Skeletal muscle tissue (tissue), 4 donors: Measurements from ENCODE around the gene CYP2B6. TPM values are rescaled to one million over a fixed set of nuclear protein-coding genes. Genes with fewer than 3 reads are reported as not detected.
"Not testable (repeated sequence)": the region's sequence is repeated elsewhere in the genome, so short reads cannot be mapped to it uniquely, and the experiment has no call there.

ENCODE experiments used
- H3K27ac ChIP-seq: one replicate; pipeline ENCODE4 v1.7.0; 2013; ENCODE audit warnings: mild to moderate bottlenecking, low read depth, low read length, inconsistent platforms
- H3K27me3 ChIP-seq, 3 donors: one replicate each; pipeline ENCODE4 v1.7.0; 2013; ENCODE audit warnings: low read length in 3 of 3; ENCODE audit not compliant: control insufficient read depth in 3 of 3, insufficient read depth in 3 of 3
- H3K36me3 ChIP-seq, 3 donors: one replicate each; pipeline ENCODE4 v1.7.0; 2013; ENCODE audit warnings: low read length in 3 of 3; ENCODE audit not compliant: control insufficient read depth in 3 of 3, insufficient read depth in 3 of 3
- H3K4me1 ChIP-seq, 3 donors: one replicate each; pipeline ENCODE4 v1.7.0; 2013; ENCODE audit warnings: low read length in 3 of 3, mild to moderate bottlenecking in 3 of 3; ENCODE audit not compliant: control insufficient read depth in 3 of 3, insufficient read depth in 3 of 3
- H3K4me3 ChIP-seq, 3 donors: one replicate each; pipeline ENCODE4 v1.7.0; 2013; ENCODE audit warnings: low read length in 3 of 3
- H3K9ac ChIP-seq, 3 donors: one replicate each; pipeline ENCODE4 v1.7.0; 2013; ENCODE audit warnings: low read length in 3 of 3, mild to moderate bottlenecking in 3 of 3, moderate library complexity in 2 of 3, low read depth in 1 of 3
- H3K9me3 ChIP-seq, 3 donors: one replicate each; pipeline ENCODE4 v1.7.0; 2013; ENCODE audit warnings: low read length in 3 of 3; ENCODE audit not compliant: control insufficient read depth in 3 of 3
- total RNA-seq: library from RNA; depleted of rRNA; stranded (reverse); fragments of >200 nt; gene quantifications from one replicate; pipeline ENCODE4 v1.2.3, GENCODE V29; 2014
- donor health status: Osteomylitis.

The CYP2B6 gene
- total RNA-seq, 1 donor from 2014 or later, result not detected

- not testable (repeated sequence) for H3K4me1 ChIP-seq, H3K27ac ChIP-seq, H3K27me3 ChIP-seq, H3K9ac ChIP-seq, H3K36me3 ChIP-seq, H3K9me3 ChIP-seq, H3K4me3 ChIP-seq
Measured at GRCh38 chr19:41003656-41004055, 12.6 kb downstream of the CYP2B6 start.

GRCh38 chr19:41009700-41010235 is 18.7 kb downstream of the CYP2B6 start:
- H3K36me3 ChIP-seq, result no peaks in the 10 kb centered on the region
- H3K27me3 ChIP-seq, result peaks cover 0 to 14% (median 3%) of the 10 kb centered on the region in 3 donors
- no peaks in the 10 kb centered on the region for H3K4me1 ChIP-seq
- H3K27ac ChIP-seq, result no peak overlapping the region
- peaks cover 0 to 2% (median 0%) of the 10 kb centered on the region in 3 donors for H3K9me3 ChIP-seq
- no peak overlapping the region for H3K9ac ChIP-seq
- no peak overlapping the region for H3K4me3 ChIP-seq

DNA sequence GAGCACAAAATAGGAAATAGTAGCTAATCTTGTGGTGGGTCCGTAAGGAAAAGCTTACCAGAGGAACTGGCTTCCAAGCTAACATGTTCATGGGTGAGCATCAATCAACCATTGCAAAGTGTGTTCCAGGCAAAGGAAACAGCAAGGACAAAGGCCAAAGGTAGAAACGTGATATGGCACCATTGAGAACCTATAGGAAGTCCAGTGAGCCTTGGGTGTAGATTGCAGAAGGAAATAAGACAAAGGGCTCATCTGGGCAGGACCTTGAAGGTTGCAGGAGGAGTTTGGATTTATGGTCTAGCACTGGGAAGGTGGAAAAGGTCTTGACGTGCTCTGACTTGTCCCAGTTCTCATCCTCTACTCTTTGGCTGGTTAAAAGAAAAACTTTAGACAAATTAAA is 22.3 kb downstream of the CYP2B6 start:
- no peaks in the 10 kb centered on the region for H3K4me1 ChIP-seq
- H3K27me3 ChIP-seq, result peaks cover 0 to 14% (median 3%) of the 10 kb centered on the region in 3 donors
- H3K4me3 ChIP-seq, result no peak overlapping the region
- peaks cover 0 to 2% (median 0%) of the 10 kb centered on the region in 3 donors for H3K9me3 ChIP-seq
- H3K27ac ChIP-seq, result no peak overlapping the region
- H3K36me3 ChIP-seq, result no peaks in the 10 kb centered on the region
- H3K9ac ChIP-seq, result no peak overlapping the region

DNA sequence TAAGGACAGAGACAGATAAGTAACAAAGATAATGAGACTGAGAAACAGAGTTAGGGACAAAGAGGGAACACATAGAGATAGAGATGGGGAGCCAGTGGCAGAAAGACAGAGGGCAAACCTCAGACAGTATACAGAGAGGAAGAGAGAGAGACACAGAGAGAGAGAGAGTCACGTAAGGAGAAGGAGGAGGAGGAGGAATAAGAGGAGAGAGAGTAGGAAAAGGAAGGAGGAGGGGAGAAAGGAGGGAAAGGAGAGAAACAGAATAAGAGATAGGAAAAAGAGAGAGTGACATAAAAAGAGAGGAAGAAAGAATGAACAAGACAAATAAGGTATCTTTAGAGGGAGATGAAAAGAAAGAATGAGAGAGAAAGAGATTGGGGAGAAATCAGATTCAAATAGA is 23.6 kb downstream of the CYP2B6 start:
- H3K9me3 ChIP-seq, result peaks cover 0 to 2% (median 0%) of the 10 kb centered on the region in 3 donors

GRCh38 chr19:41016488-41017071 is 25.5 kb downstream of the CYP2B6 start:
- Histone ChIP-seq H3K9me3 (no peaks in the 10 kb centered on the region), H3K4me1 (no peaks in the 10 kb centered on the region), H3K4me3 (no peak overlapping the region), H3K9ac (no peak overlapping the region), H3K36me3 (no peaks in the 10 kb centered on the region), H3K27ac (no peak overlapping the region), H3K27me3 (peaks cover 0 to 7% (median 5%) of the 10 kb centered on the region in 3 donors)

More for the DNA sequence above, 23.6 kb downstream of the CYP2B6 start:
- Histone ChIP-seq H3K4me3 (no peak overlapping the region), H3K9ac (no peak overlapping the region), H3K4me1 (no peaks in the 10 kb centered on the region), H3K36me3 (no peaks in the 10 kb centered on the region), H3K27me3 (peaks cover 0 to 14% (median 7%) of the 10 kb centered on the region in 3 donors), H3K27ac (no peak overlapping the region)

DNA sequence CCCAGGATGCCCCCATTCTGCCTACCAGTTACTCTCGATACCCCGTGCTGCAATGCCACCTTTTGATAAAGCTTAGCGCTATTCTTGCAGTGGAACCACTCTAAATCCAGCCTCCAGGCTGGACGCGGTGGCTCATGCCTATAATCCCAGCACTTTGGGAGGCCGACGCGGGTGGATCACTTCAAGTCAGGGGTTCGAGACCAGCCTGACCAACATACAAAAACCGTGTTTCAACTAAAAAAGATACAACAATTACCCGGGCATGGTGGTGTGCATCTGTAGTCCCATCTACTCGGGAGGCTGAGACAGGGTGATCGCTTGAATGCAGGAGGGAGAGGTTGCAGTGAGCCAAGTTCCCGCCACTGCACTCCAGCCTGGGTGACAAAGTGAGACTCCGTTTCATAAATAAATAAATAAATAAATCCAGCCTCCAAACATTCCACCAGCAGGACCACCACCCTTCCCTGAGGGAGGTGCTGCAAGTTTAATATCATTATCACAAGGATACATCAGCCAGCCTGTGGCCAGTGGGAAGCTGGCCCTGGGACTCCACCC is 27.7 kb downstream of the CYP2B6 start:
- Histone ChIP-seq H3K4me1 (no peaks in the 10 kb centered on the region), H3K9ac (no peak overlapping the region), H3K27ac (no peak overlapping the region), H3K4me3 (no peak overlapping the region), H3K36me3 (no peaks in the 10 kb centered on the region), H3K9me3 (no peaks in the 10 kb centered on the region), H3K27me3 (peaks cover 0 to 4% (median 0%) of the 10 kb centered on the region in 3 donors)

GRCh38 chr19:41019346-41019745 is 28.3 kb downstream of the CYP2B6 start:
- Histone ChIP-seq H3K4me1 (no peaks in the 10 kb centered on the region), H3K27ac (no peak overlapping the region), H3K4me3 (no peak overlapping the region), H3K27me3 (peaks cover under 1 to 6% (median 3%) of the 10 kb centered on the region in 3 donors), H3K9me3 (no peaks in the 10 kb centered on the region), H3K36me3 (no peaks in the 10 kb centered on the region), H3K9ac (no peak overlapping the region)

- H3K9me3 ChIP-seq, result no peaks in the 10 kb centered on the region
- H3K27ac ChIP-seq, result no peak overlapping the region
- H3K4me1 ChIP-seq, result no peaks in the 10 kb centered on the region
- H3K36me3 ChIP-seq, result no peaks in the 10 kb centered on the region
- H3K9ac ChIP-seq, result no peak overlapping the region
- H3K27me3 ChIP-seq, result peaks cover 11 to 23% (median 12%) of the 10 kb centered on the region in 3 donors
- H3K4me3 ChIP-seq, result no peak overlapping the region
Measured at GRCh38 chr19:41023193-41023592, 32.1 kb downstream of the CYP2B6 start.

DNA sequence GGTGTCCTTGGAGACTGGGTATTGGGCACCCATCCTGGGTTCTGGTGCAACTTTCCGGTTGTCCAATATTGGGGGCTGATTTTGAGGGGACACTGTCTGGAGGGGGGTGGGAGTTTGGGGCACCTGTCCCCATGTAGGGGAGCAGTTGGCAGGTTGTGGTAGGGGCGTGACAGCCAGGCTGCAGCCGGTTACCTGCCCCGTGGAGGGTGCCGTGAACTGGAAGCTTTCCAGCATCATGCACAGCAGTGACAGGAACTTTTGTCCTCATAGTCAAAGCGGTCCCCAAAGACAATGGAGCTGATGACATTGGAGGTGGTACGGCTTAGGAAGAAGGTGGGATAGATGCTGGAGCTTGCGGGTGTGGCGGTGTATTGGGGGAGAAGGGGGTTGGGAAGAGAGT is 34.3 kb downstream of the CYP2B6 start:
- H3K27me3 ChIP-seq, result peaks cover 11 to 18% (median 12%) of the 10 kb centered on the region in 3 donors

DNA sequence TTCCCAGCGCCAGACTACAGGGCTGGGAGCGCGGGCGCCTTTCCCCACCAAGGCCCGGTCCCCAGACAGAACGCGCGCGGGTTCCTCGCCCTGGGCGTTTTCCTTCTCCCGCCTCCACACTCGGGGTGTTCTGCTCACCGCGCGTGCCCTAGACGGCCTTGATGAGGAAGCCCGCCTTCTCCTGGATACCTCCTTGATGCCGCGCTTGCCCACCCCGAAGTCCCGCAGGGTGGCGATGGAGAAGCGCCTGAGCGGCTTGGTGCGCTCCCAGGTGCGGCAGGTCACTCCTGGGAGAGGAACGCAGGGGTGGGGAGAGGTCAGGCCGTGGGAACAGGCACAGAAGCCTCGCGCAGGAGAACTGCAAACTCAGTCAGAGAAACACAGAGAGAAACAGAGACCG is 34.8 kb downstream of the CYP2B6 start:
- no peak overlapping the region for H3K9ac ChIP-seq
- H3K9me3 ChIP-seq, result no peaks in the 10 kb centered on the region
- no peaks in the 10 kb centered on the region for H3K4me1 ChIP-seq
- H3K27ac ChIP-seq, result no peak overlapping the region
- no peak overlapping the region for H3K4me3 ChIP-seq
- H3K36me3 ChIP-seq, result no peaks in the 10 kb centered on the region
- H3K27me3 ChIP-seq, result peaks cover 11 to 18% (median 15%) of the 10 kb centered on the region in 3 donors

More for the DNA sequence above, 34.3 kb downstream of the CYP2B6 start:
- Histone ChIP-seq H3K9me3 (no peaks in the 10 kb centered on the region), H3K36me3 (no peaks in the 10 kb centered on the region), H3K4me3 (no peak overlapping the region), H3K9ac (no peak overlapping the region), H3K4me1 (no peaks in the 10 kb centered on the region), H3K27ac (no peak overlapping the region)
